Jurkat, Clone E6-1 (cell line): ENCODE results near the gene CSH1. TPM values are rescaled to one million over a fixed set of nuclear protein-coding genes. Genes with fewer than 3 reads are reported as not detected.
"Not testable (repeated sequence)": the region's sequence is repeated elsewhere in the genome, so short reads cannot be mapped to it uniquely, and the experiment has no call there.

Source experiments
- DNase-seq: peaks from one replicate; pipeline ENCODE4 v3.0.0-alpha.2; 2011; ENCODE audit warnings: low read depth, low spot score
- H3K4me3 ChIP-seq: 2 replicates; pipeline ENCODE4 v1.5.1; 2011; ENCODE audit warnings: mild to moderate bottlenecking, low read length, control low read depth, moderate library complexity
- polyA plus RNA-seq: library from polyadenylated mRNA; unstranded; fragments of >200 nt; gene quantifications from one replicate; pipeline ENCODE4 v1.2.1, GENCODE V29; 2012; ENCODE audit warnings: missing spikeins; ENCODE audit not compliant: insufficient read length, insufficient read depth

Gene CSH1
- polyA plus RNA-seq = not detected

GRCh38 chr17:63896524-63897354, at the start of gene CSH1:
TSS of gene CSH1 (minus strand) at chr17:63896574. CDS start at chr17:63896511, 63 bp downstream.
- not testable (repeated sequence) for H3K4me3 ChIP-seq, DNase-seq

GRCh38 chr17:63945784-63946439, 49.5 kb upstream of the CSH1 start:
- H3K4me3 ChIP-seq = no peak overlapping the region
- DNase-seq = no peak

GRCh38 chr17:63944736-63945499, 48.5 kb upstream of the CSH1 start:
- H3K4me3 ChIP-seq = no peak overlapping the region
- no peak for DNase-seq

GRCh38 chr17:63943745-63944144, 47.4 kb upstream of the CSH1 start:
- H3K4me3 ChIP-seq = no peak overlapping the region
- DNase-seq = no peak

GRCh38 chr17:63942309-63942985, 46.1 kb upstream of the CSH1 start:
- no peak overlapping the region for H3K4me3 ChIP-seq

GRCh38 chr17:63941751-63942150, 45.4 kb upstream of the CSH1 start:
- no peak for DNase-seq
- H3K4me3 ChIP-seq = no peak overlapping the region

More at GRCh38 chr17:63942309-63942985, 46.1 kb upstream of the CSH1 start:
- no peak for DNase-seq

- DNase-seq = no peak
- H3K4me3 ChIP-seq = no peak overlapping the region
Measured at GRCh38 chr17:63941162-63941561, 44.8 kb upstream of the CSH1 start.

GRCh38 chr17:63940584-63940983, 44.2 kb upstream of the CSH1 start:
- no peak for DNase-seq
- H3K4me3 ChIP-seq = no peak overlapping the region

- no peak overlapping the region for H3K4me3 ChIP-seq
- DNase-seq = no peak
Measured at GRCh38 chr17:63939884-63940283, 43.5 kb upstream of the CSH1 start.

GRCh38 chr17:63939401-63939800, 43.0 kb upstream of the CSH1 start:
- no peak overlapping the region for H3K4me3 ChIP-seq
- no peak for DNase-seq

GRCh38 chr17:63937920-63938319, 41.5 kb upstream of the CSH1 start:
- no peak for DNase-seq
- H3K4me3 ChIP-seq = no peak overlapping the region

- no peak for DNase-seq
- H3K4me3 ChIP-seq = no peak overlapping the region
Measured at GRCh38 chr17:63937319-63937718, 40.9 kb upstream of the CSH1 start.

GRCh38 chr17:63934183-63935112, 38.1 kb upstream of the CSH1 start:
- no peak overlapping the region for H3K4me3 ChIP-seq
- no peak for DNase-seq

GRCh38 chr17:63933598-63933997, 37.2 kb upstream of the CSH1 start:
- DNase-seq = no peak
- H3K4me3 ChIP-seq = no peak overlapping the region

- no peak overlapping the region for H3K4me3 ChIP-seq
- no peak for DNase-seq
Measured at GRCh38 chr17:63932721-63933120, 36.3 kb upstream of the CSH1 start.

- no peak for DNase-seq
- no peak within 1 kb of the TSS for H3K4me3 ChIP-seq
Measured at GRCh38 chr17:63931981-63932561, 35.7 kb upstream of the CSH1 start, which contains the start of gene CD79B. TSS of gene CD79B (minus strand) at chr17:63932331. CDS start at chr17:63932261, 70 bp downstream.

GRCh38 chr17:63930951-63931575, 34.7 kb upstream of the CSH1 start:
- no peak overlapping the region for H3K4me3 ChIP-seq
- DNase-seq = no peak
